ENCODE measurements around the gene CA10. TPM values are rescaled to one million over a fixed set of nuclear protein-coding genes. Genes with fewer than 3 reads are reported as not detected.

Gene CA10
- total RNA-seq, 1 experiment from 2014 or later, result not detected

GRCh38 chr17:51682115-51682514 lies 476.4 kb downstream of the CA10 start:
- no TSS peak for BruUV-seq (replicated peaks)
- Mint-ChIP-seq H3K27me3 (ENCODE audit: unreplicated experiment) (peaks cover 98% of the 10 kb centered on the region), H3K4me3 (ENCODE audit: low read depth, unreplicated experiment) (no peak overlapping the region), H3K9me3 (ENCODE audit: low read depth, unreplicated experiment) (no peaks in the 10 kb centered on the region), H3K4me1 (ENCODE audit: low read depth, unreplicated experiment) (no peaks in the 10 kb centered on the region), H3K27ac (ENCODE audit: unreplicated experiment) (no peak overlapping the region), H3K36me3 (ENCODE audit: insufficient read depth, unreplicated experiment) (no peaks in the 10 kb centered on the region)
- DNase-seq, result no peak
- CTCF ChIA-PET, result no interaction called here
- TF ChIP-seq, protein P1, sequence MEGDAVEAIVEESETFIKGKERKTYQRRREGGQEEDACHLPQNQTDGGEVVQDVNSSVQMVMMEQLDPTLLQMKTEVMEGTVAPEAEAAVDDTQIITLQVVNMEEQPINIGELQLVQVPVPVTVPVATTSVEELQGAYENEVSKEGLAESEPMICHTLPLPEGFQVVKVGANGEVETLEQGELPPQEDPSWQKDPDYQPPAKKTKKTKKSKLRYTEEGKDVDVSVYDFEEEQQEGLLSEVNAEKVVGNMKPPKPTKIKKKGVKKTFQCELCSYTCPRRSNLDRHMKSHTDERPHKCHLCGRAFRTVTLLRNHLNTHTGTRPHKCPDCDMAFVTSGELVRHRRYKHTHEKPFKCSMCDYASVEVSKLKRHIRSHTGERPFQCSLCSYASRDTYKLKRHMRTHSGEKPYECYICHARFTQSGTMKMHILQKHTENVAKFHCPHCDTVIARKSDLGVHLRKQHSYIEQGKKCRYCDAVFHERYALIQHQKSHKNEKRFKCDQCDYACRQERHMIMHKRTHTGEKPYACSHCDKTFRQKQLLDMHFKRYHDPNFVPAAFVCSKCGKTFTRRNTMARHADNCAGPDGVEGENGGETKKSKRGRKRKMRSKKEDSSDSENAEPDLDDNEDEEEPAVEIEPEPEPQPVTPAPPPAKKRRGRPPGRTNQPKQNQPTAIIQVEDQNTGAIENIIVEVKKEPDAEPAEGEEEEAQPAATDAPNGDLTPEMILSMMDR (IDR thresholded peaks at IDR 0.05; ENCODE audit: unreplicated experiment), result no peak
- intact Hi-C loops (cut with micrococcal nuclease; ENCODE audit: unreplicated experiment), result no loop called here

GRCh38 chr17:51677875-51678274 lies 480.6 kb downstream of the CA10 start:
- peaks cover 98% of the 10 kb centered on the region for H3K27me3 Mint-ChIP-seq (ENCODE audit: unreplicated experiment)
- no peak for DNase-seq
- intact Hi-C loops (cut with micrococcal nuclease; ENCODE audit: unreplicated experiment), result no loop called here
- CTCF ChIA-PET, result no interaction called here
- no peak overlapping the region for H3K27ac Mint-ChIP-seq (ENCODE audit: unreplicated experiment)
- TF ChIP-seq, protein P1 (IDR thresholded peaks at IDR 0.05; ENCODE audit: unreplicated experiment), result no peak
- H3K4me1 Mint-ChIP-seq (ENCODE audit: low read depth, unreplicated experiment), result no peaks in the 10 kb centered on the region
- H3K4me3 Mint-ChIP-seq (ENCODE audit: low read depth, unreplicated experiment), result no peak overlapping the region
- BruUV-seq (replicated peaks), result no TSS peak
- no peaks in the 10 kb centered on the region for H3K9me3 Mint-ChIP-seq (ENCODE audit: low read depth, unreplicated experiment)
- H3K36me3 Mint-ChIP-seq (ENCODE audit: insufficient read depth, unreplicated experiment), result no peaks in the 10 kb centered on the region

- H3K27ac Mint-ChIP-seq (ENCODE audit: unreplicated experiment), result no peak overlapping the region
- CTCF ChIA-PET, result no interaction called here
- DNase-seq, result no peak
- no peaks in the 10 kb centered on the region for H3K9me3 Mint-ChIP-seq (ENCODE audit: low read depth, unreplicated experiment)
- H3K36me3 Mint-ChIP-seq (ENCODE audit: insufficient read depth, unreplicated experiment), result no peaks in the 10 kb centered on the region
- no peaks in the 10 kb centered on the region for H3K4me1 Mint-ChIP-seq (ENCODE audit: low read depth, unreplicated experiment)
- TF ChIP-seq, protein P1 (IDR thresholded peaks at IDR 0.05; ENCODE audit: unreplicated experiment), result no peak
- intact Hi-C loops (cut with micrococcal nuclease; ENCODE audit: unreplicated experiment), result no loop called here
- H3K4me3 Mint-ChIP-seq (ENCODE audit: low read depth, unreplicated experiment), result no peak overlapping the region
- H3K27me3 Mint-ChIP-seq (ENCODE audit: unreplicated experiment), result peaks cover 98% of the 10 kb centered on the region
- BruUV-seq (replicated peaks), result no TSS peak
Observed at GRCh38 chr17:51676691-51677487, 481.6 kb downstream of the CA10 start.

- no peak overlapping the region for H3K4me3 Mint-ChIP-seq (ENCODE audit: low read depth, unreplicated experiment)
- H3K27me3 Mint-ChIP-seq (ENCODE audit: unreplicated experiment), result peaks cover 98% of the 10 kb centered on the region
- BruUV-seq (replicated peaks), result no TSS peak
- DNase-seq, result no peak
- H3K9me3 Mint-ChIP-seq (ENCODE audit: low read depth, unreplicated experiment), result peaks cover 2% of the 10 kb centered on the region
- intact Hi-C loops (cut with micrococcal nuclease; ENCODE audit: unreplicated experiment), result no loop called here
- H3K36me3 Mint-ChIP-seq (ENCODE audit: insufficient read depth, unreplicated experiment), result no peaks in the 10 kb centered on the region
- CTCF ChIA-PET, result no interaction called here
- no peak overlapping the region for H3K27ac Mint-ChIP-seq (ENCODE audit: unreplicated experiment)
- TF ChIP-seq, protein P1 (IDR thresholded peaks at IDR 0.05; ENCODE audit: unreplicated experiment), result no peak
- no peaks in the 10 kb centered on the region for H3K4me1 Mint-ChIP-seq (ENCODE audit: low read depth, unreplicated experiment)
Observed at GRCh38 chr17:51674579-51675255, 483.8 kb downstream of the CA10 start.

Measured in Calu3 (cell line).